GM19395 (cell line): ENCODE data around the gene AGRP.
A peak's percentile ranks its signal among the peaks of the same experiment; 100 is the strongest.
"Not testable (repeated sequence)": the region's sequence is repeated elsewhere in the genome, so short reads cannot be mapped to it uniquely, and the experiment has no call there.

Experiments used
- ATAC-seq: cut with Tn5 transposase; IDR thresholded peaks from one replicate; pipeline ENCODE4 v1.9.1; 2021; ENCODE audit warnings: mild to moderate bottlenecking, moderate library complexity; ENCODE audit not compliant: unreplicated experiment

AGRP gene

GRCh38 chr16:67504031-67505021 lies 21.0 kb upstream of the AGRP start:
- ATAC-seq: no peak

GRCh38 chr16:67499106-67499505 lies 15.8 kb upstream of the AGRP start:
- ATAC-seq: no peak

GRCh38 chr16:67490335-67491096 lies 7.2 kb upstream of the AGRP start:
- no peak for ATAC-seq

- ATAC-seq: no peak
Observed at GRCh38 chr16:67489401-67490083, 6.2 kb upstream of the AGRP start.

- not testable (repeated sequence) for ATAC-seq
Observed at GRCh38 chr16:67487561-67487960, 4.2 kb upstream of the AGRP start.

GRCh38 chr16:67486805-67487204 lies 3.5 kb upstream of the AGRP start:
- no peak for ATAC-seq

- no peak for ATAC-seq
Observed at GRCh38 chr16:67483731-67484525, 581 bp upstream of the AGRP start.

GRCh38 chr16:67482233-67482924 lies 968 bp downstream of the AGRP start:
- no peak for ATAC-seq

- ATAC-seq: peak; percentile 4
Observed at GRCh38 chr16:67481561-67482232, 1.6 kb downstream of the AGRP start.

DNA sequence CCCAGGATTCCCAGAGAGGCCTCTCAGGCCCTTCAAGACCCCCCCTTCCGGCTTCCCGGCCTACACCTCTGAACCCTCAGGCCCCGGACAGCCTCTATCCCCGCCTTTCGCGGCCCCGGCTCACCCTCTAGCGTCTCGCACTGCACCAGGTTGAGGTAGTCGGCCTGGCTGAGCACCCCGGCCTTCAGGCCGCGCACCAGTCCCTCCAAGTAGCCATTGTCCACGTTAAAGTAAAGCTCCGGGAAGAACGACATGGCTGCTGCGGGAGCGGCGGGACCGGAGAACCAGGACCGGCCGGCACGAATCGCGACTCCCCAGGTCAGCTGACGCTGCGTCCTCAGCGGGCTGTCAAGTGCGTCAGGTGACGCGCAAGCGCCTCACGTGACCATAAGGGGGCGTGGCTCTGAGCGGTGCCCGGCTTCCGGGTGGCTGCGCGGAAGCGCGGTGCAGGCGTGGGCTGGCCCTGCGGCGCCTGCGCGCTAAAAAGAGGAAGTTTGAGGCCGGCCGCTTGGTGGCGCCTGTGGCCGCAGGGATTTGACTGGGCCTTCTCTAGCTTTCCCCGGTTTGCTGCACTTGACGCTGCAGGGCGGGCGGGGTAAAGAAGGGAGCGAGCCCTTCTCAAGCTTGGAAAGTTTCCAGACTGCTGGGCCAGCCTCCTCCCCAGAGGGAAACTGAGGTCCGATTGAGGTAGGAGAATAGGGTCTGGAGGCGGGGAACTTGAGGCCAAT lies 2.4 kb downstream of the AGRP start, which contains the start of gene ATP6V0D1:
ATP6V0D1 (minus strand) TSS at position 325 of the 728 bp plus-strand sequence; CDS start at position 254, 71 bp downstream.
- peak; percentile 91 for ATAC-seq

GRCh38 chr16:67477960-67478554 lies 5.3 kb downstream of the AGRP start:
- ATAC-seq: no peak

DNA sequence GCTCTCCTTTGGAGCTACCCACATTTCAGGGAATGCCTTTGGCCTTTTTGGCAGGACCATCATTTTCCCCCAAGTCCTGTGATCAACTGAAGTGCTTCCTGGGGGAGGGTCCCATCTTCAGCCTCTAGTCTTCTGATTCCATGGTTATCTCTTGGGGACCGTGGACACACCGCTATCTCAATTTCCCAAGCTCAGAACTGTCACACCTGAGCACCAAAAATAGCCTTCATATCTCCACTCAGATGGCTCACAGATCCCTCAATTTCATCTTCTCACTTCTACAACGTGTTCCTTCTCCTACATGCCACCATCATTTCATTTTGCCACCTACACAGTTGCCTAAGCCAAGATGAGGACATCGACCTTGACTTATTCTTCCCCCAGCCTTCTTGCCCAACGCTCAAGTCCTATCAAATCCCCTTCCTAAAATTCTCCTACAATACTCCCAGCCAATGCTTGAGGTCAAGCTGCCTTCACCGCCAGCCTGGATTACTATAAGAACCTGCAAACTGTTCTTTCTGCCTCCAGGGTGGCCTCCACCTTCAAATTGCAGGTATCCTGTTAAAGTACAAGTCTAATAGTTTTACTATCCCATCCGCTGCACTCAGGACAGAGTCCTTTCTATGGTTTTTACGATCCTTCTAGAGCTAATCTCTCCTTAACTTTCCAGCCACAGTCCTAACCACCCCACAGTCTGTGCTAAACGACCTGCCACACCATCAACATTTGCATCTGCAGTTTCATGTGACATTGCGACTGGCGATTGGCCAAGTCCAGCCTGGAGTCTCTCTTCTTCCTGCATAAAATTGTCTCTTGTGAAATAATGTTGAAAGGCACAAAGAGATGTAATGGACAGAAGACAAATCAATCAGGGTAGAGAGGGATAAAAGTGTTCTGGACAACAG lies 8.5 kb downstream of the AGRP start:
- ATAC-seq: no peak

DNA sequence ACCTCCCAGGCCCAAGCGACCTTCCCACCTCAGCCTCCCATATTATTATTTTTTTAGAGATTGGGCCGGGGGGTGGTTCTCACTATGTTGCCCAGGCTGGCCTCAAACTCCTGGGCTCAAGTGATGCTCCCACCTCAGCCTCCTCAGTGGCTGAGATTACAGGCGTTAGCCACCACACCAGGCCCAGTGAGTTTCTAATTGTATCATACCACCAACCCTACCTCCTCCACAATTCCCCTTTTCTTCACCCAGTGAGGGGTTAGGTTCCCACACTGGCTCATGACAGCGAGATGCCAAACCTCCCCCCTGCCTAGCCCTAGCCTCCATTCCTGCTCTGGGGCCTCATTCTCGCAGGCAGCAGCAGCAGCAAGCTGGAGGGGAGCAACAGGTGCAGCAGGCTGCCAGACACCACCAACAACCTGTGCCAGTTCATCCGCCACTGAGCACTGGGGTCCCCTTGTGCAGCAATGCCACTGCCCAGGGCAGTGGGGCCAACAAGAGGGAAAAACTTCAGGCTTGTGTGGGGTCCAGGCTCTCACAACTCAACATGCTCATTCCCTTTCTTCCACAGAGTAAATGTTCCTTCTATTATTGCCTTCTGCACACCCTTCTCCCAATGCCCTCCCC lies 11.5 kb downstream of the AGRP start:
- no peak for ATAC-seq

- ATAC-seq: no peak
Observed at GRCh38 chr16:67470359-67470758, 13.0 kb downstream of the AGRP start.

GRCh38 chr16:67468731-67469130 lies 14.6 kb downstream of the AGRP start:
- no peak for ATAC-seq

- ATAC-seq: no peak
Observed at GRCh38 chr16:67466581-67466980, 16.8 kb downstream of the AGRP start.

DNA sequence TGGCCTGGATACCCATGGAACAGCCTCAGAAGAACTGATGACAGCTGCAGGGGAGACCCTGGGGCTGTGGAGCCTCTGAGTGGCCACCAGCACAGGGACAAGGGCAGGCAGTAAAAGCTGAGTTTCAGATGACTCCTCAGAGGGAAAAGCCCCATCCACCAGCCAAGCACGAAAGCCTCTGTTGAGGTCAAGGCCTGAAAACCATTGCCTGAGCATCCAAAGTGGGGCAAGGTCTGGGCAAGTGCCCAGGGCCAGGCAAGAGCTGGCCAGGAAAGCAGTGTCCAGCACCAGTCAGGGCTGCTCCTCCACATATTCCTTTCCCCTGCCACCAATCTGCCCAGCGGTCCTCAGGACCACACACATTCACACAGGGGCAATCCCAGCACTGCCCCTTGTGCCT lies 18.8 kb downstream of the AGRP start:
- no peak for ATAC-seq
